HCT116 (cell line): ENCODE results near the gene AK5. TPM values are rescaled to one million over a fixed set of nuclear protein-coding genes. Genes with fewer than 3 reads are reported as not detected.

ENCODE experiments used
- ATAC-seq: fragments of 200-7000 bp; cut with Tn5 transposase; 2 replicates; pipeline ENCODE4 v1.9.1; 2020; ENCODE audit warnings: mild to moderate bottlenecking, moderate library complexity
- BruUV-seq: library from RNA; stranded (reverse); fragments of 400-500 nt; replicated peaks from 2 replicates; lab custom pipeline; 2021; lab: Mats Ljungman, UMichigan
- CTCF ChIA-PET: fragments of 300-600 bp; sonication (Branson Sonifier 250); formaldehyde crosslinking; loops from one replicate; lab custom pipeline; 2021; ENCODE audit warnings: antibody characterized with exemption; lab: Charles Lee
- POLR2A ChIA-PET: fragments of 300-600, 350-600 bp; sonication (Branson Sonifier 250); formaldehyde crosslinking; loops from one replicate; lab custom pipeline; 2021; ENCODE audit warnings: antibody characterized with exemption; lab: Charles Lee
- RAD21 ChIA-PET, 2 experiments: fragments of 300-600 bp; sonication (Branson Sonifier 250); formaldehyde crosslinking; loops; one replicate each; lab custom pipeline; 2023; ENCODE audit warnings: low total read pairs in 2 of 2; ENCODE audit not compliant: uncharacterized antibody in 2 of 2, unreplicated experiment in 2 of 2, low non-redundant PET in 1 of 2; lab: Charles Lee
- DNase-seq: peaks from one replicate; pipeline ENCODE4 v3.0.0-alpha.2; 2010; ENCODE audit warnings: low read depth, low spot score
- H2AFZ ChIP-seq: fragments of 200-600 bp; shearing (Covaris generic), sonication (generic); 2 replicates; pipeline ENCODE4 v1.6.1; 2017; ENCODE audit warnings: low read depth, mixed run types, mixed read lengths, antibody characterized with exemption, low read length; ENCODE audit not compliant: poor library complexity, severe bottlenecking
- H3K27ac ChIP-seq: 2 replicates; pipeline ENCODE4 v1.5.1; 2012; ENCODE audit warnings: low read depth, low read length
- H3K27me3 ChIP-seq: fragments of 200-600 bp; sonication (generic); 2 replicates; pipeline ENCODE4 v1.6.1; 2016; ENCODE audit warnings: mixed run types, low read length, mixed read lengths; ENCODE audit not compliant: insufficient read depth
- H3K36me3 ChIP-seq, 2 experiments: fragments of 200-500 bp in 1 of 2; fragments of 200-600 bp in 1 of 2; sonication (Bioruptor generic) in 1 of 2; sonication (generic) in 1 of 2; 2 replicates each; pipeline versions ENCODE4 v1.5.1 to v1.6.1; 2014 to 2016; ENCODE audit warnings: low read length in 2 of 2, inconsistent platforms in 1 of 2, mixed read lengths in 1 of 2, mixed run types in 1 of 2; ENCODE audit not compliant: insufficient read depth in 2 of 2, control insufficient read depth in 1 of 2
- H3K4me1 ChIP-seq, 2 experiments: fragments of 200-600 bp in 1 of 2; sonication (generic) in 1 of 2; 2 replicates each; pipeline versions ENCODE4 v1.5.1 to v1.6.1; 2012 to 2017; ENCODE audit warnings: low read length in 2 of 2, inconsistent platforms in 1 of 2, mild to moderate bottlenecking in 1 of 2, mixed read lengths in 1 of 2, mixed run types in 1 of 2, moderate library complexity in 1 of 2; ENCODE audit not compliant: insufficient read depth in 2 of 2, control insufficient read depth in 1 of 2
- H3K4me2 ChIP-seq: fragments of 200-600 bp; sonication (generic); 2 replicates; pipeline ENCODE4 v1.6.1; 2017; ENCODE audit warnings: mixed run types, low read length, mixed read lengths
- H3K4me3 ChIP-seq, 2 experiments: fragments of 200-600 bp in 1 of 2; sonication (generic) in 1 of 2; replicated peaks in 1 of 2; 2 replicates each; pipeline ENCODE4 v1.5.1; 2011 to 2016; ENCODE audit warnings: low read length in 2 of 2, control low read depth in 1 of 2, low read depth in 1 of 2, mild to moderate bottlenecking in 1 of 2, mixed read lengths in 1 of 2, mixed run types in 1 of 2
- H3K79me2 ChIP-seq: fragments of 200-600 bp; sonication (generic); 2 replicates; pipeline ENCODE4 v1.6.1; 2017; ENCODE audit warnings: mild to moderate bottlenecking, mixed run types, low read length, moderate library complexity, mixed read lengths; ENCODE audit not compliant: insufficient read depth
- H3K9ac ChIP-seq: fragments of 200-600 bp; sonication (generic); 2 replicates; pipeline ENCODE4 v1.6.1; 2016; ENCODE audit warnings: low read length, mixed read lengths
- H3K9me2 ChIP-seq: fragments of 200-600 bp; sonication (generic), shearing (Covaris generic); 2 replicates; pipeline ENCODE4 v1.6.1; 2017; ENCODE audit warnings: mixed run types, mild to moderate bottlenecking, moderate library complexity; ENCODE audit not compliant: insufficient read depth
- H3K9me3 ChIP-seq, 2 experiments: fragments of 200-500 bp in 1 of 2; fragments of 200-600 bp in 1 of 2; sonication (Bioruptor generic) in 1 of 2; sonication (generic) in 1 of 2; 2 replicates each; pipeline ENCODE4 v1.6.1; 2014 to 2017; ENCODE audit warnings: low read length in 2 of 2, mixed read lengths in 2 of 2, inconsistent platforms in 1 of 2, low read depth in 1 of 2, mild to moderate bottlenecking in 1 of 2, mixed run types in 1 of 2, moderate library complexity in 1 of 2; ENCODE audit not compliant: control insufficient read depth in 1 of 2, insufficient read depth in 1 of 2
- H4K20me1 ChIP-seq: fragments of 200-600 bp; sonication (generic), shearing (Covaris generic); 2 replicates; pipeline ENCODE4 v1.6.1; 2017; ENCODE audit warnings: mixed run types, mild to moderate bottlenecking, moderate library complexity; ENCODE audit not compliant: insufficient read depth
- CEBPB ChIP-seq: IDR thresholded peaks from 2 replicates; pipeline ENCODE4 v1.6.1; 2012; ENCODE audit warnings: low read depth
- EZH2phosphoT487 ChIP-seq: fragments of 200-600 bp; IDR thresholded peaks from 2 replicates; pipeline ENCODE4 v1.6.1; 2018; ENCODE audit warnings: antibody characterized with exemption, borderline replicate concordance
- FOSL1 ChIP-seq: IDR thresholded peaks from 2 replicates; pipeline ENCODE4 v1.6.1; 2012; ENCODE audit warnings: low read depth
- JUND ChIP-seq: IDR thresholded peaks from 2 replicates; pipeline ENCODE4 v1.6.1; 2012
- POLR2AphosphoS5 ChIP-seq: IDR thresholded peaks from 2 replicates; pipeline ENCODE4 v1.6.1; 2011; ENCODE audit warnings: mild to moderate bottlenecking, low read depth, low read length, moderate library complexity
- REST ChIP-seq: IDR thresholded peaks from 2 replicates; pipeline ENCODE4 v1.6.1; 2012; ENCODE audit warnings: low read depth
- SIN3A ChIP-seq: IDR thresholded peaks from 2 replicates; pipeline ENCODE4 v1.6.1; 2012; ENCODE audit warnings: low read depth
- SRF ChIP-seq: IDR thresholded peaks from 2 replicates; pipeline ENCODE4 v1.6.1; 2012; ENCODE audit warnings: low read depth
- intact Hi-C: fragments of 100-400 bp; cut with micrococcal nuclease; formaldehyde crosslinking; loops from 2 replicates; pipeline ENCODE4 v1.10.0; 2022
- total RNA-seq: library from RNA; stranded (reverse); gene quantifications from one replicate; pipeline ENCODE4 v1.2.1, GENCODE V29; 2021; ENCODE audit not compliant: unreplicated experiment

AK5 gene
- total RNA-seq, 1 experiment from 2014 or later, result 0.22 TPM

- H3K79me2 ChIP-seq, result no peaks in the 10 kb centered on the region
- no TSS peak for BruUV-seq
- ChIA-PET POLR2A (no interaction called here), CTCF (no interaction called here), RAD21 (no interaction called here)
- H4K20me1 ChIP-seq, result no peaks in the 10 kb centered on the region
- intact Hi-C loops, result no loop called here
- no peak overlapping the region for H3K27ac ChIP-seq
- H3K9me3 ChIP-seq, result no peaks in the 10 kb centered on the region
- DNase-seq (no peak), ATAC-seq (no peak)
- H3K4me3 ChIP-seq, result no peak overlapping the region
- no peaks in the 10 kb centered on the region for H3K4me1 ChIP-seq
- no peaks in the 10 kb centered on the region for H3K27me3 ChIP-seq
- no peaks in the 10 kb centered on the region for H3K9me2 ChIP-seq
- TF ChIP-seq REST (no peak), FOSL1 (no peak), POLR2AphosphoS5 (no peak), SRF (no peak), CEBPB (no peak), JUND (no peak), SIN3A (no peak), EZH2phosphoT487 (no peak)
- TF ChIP-seq, all 23 proteins: peak for 0
- Histone ChIP-seq H3K36me3 (no peaks in the 10 kb centered on the region), H3K9ac (no peak overlapping the region), H3K4me2 (no peak overlapping the region), H2AFZ (no peak overlapping the region)
Observed at GRCh38 chr1:77401384-77401783, 119.6 kb downstream of the AK5 start.

DNA sequence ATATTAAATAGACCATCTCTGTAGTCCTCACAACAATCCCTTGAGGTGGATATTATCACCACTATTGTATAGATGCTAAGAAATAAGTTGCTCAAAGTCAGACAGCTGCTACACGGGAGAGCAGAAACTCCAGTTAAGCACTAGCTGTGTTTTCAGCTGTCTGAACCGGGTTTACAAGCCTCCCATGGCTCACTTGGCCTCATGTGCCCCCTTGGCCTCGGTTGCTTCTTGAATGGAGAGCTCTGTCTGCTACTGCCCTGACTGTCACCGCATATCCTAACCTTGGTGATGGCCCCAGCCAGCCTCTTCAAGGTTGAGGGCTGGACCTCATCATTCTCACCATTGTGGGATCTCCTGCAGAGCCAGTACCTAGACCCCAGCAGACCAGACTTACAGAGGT, 123.4 kb downstream of the AK5 start:
- Histone ChIP-seq H3K27ac (no peak overlapping the region), H3K4me2 (no peak overlapping the region), H3K27me3 (no peaks in the 10 kb centered on the region), H3K9me3 (no peaks in the 10 kb centered on the region), H3K79me2 (no peaks in the 10 kb centered on the region), H3K9me2 (no peaks in the 10 kb centered on the region), H4K20me1 (no peaks in the 10 kb centered on the region), H3K4me1 (no peaks in the 10 kb centered on the region), H2AFZ (no peak overlapping the region), H3K4me3 (no peak overlapping the region), H3K36me3 (no peaks in the 10 kb centered on the region), H3K9ac (no peak overlapping the region)
- RAD21 ChIA-PET, result no interaction called here
- intact Hi-C loops, result no loop called here
- BruUV-seq, result no TSS peak
- DNase-seq (no peak), ATAC-seq (no peak)
- POLR2A ChIA-PET, result no interaction called here
- no peak for TF ChIP-seq REST
- CTCF ChIA-PET, result no interaction called here
